ENCODE data around the gene SLC15A1.

- TF ChIP-seq CTCF (IDR thresholded peaks at IDR 0.05) (no peak), POLR2A (IDR thresholded peaks at IDR 0.05) (no peak)
Observed at GRCh38 chr13:98795220-98795619, 42.7 kb upstream of the SLC15A1 start.
